HCT116 (cell line): ENCODE data around the gene PICALM. TPM values are rescaled to one million over a fixed set of nuclear protein-coding genes. Genes with fewer than 3 reads are reported as not detected.

Experiments used
- ATAC-seq: fragments of 200-7000 bp; cut with Tn5 transposase; 2 replicates; pipeline ENCODE4 v1.9.1; 2020; ENCODE audit warnings: mild to moderate bottlenecking, moderate library complexity
- BruUV-seq: library from RNA; stranded (reverse); fragments of 400-500 nt; replicated peaks from 2 replicates; lab custom pipeline; 2021; lab: Mats Ljungman, UMichigan
- CTCF ChIA-PET: fragments of 300-600 bp; sonication (Branson Sonifier 250); formaldehyde crosslinking; loops from one replicate; lab custom pipeline; 2021; ENCODE audit warnings: antibody characterized with exemption; lab: Charles Lee
- POLR2A ChIA-PET: fragments of 300-600, 350-600 bp; sonication (Branson Sonifier 250); formaldehyde crosslinking; loops from one replicate; lab custom pipeline; 2021; ENCODE audit warnings: antibody characterized with exemption; lab: Charles Lee
- RAD21 ChIA-PET, 2 experiments: fragments of 300-600 bp; sonication (Branson Sonifier 250); formaldehyde crosslinking; loops; one replicate each; lab custom pipeline; 2023; ENCODE audit warnings: low total read pairs in 2 of 2; ENCODE audit not compliant: uncharacterized antibody in 2 of 2, unreplicated experiment in 2 of 2, low non-redundant PET in 1 of 2; lab: Charles Lee
- DNase-seq: peaks from one replicate; pipeline ENCODE4 v3.0.0-alpha.2; 2010; ENCODE audit warnings: low read depth, low spot score
- H2AFZ ChIP-seq: fragments of 200-600 bp; shearing (Covaris generic), sonication (generic); 2 replicates; pipeline ENCODE4 v1.6.1; 2017; ENCODE audit warnings: low read depth, mixed run types, mixed read lengths, antibody characterized with exemption, low read length; ENCODE audit not compliant: poor library complexity, severe bottlenecking
- H3K27ac ChIP-seq: 2 replicates; pipeline ENCODE4 v1.5.1; 2012; ENCODE audit warnings: low read depth, low read length
- H3K27me3 ChIP-seq: fragments of 200-600 bp; sonication (generic); 2 replicates; pipeline ENCODE4 v1.6.1; 2016; ENCODE audit warnings: mixed run types, low read length, mixed read lengths; ENCODE audit not compliant: insufficient read depth
- H3K36me3 ChIP-seq, 2 experiments: fragments of 200-500 bp in 1 of 2; fragments of 200-600 bp in 1 of 2; sonication (Bioruptor generic) in 1 of 2; sonication (generic) in 1 of 2; 2 replicates each; pipeline versions ENCODE4 v1.5.1 to v1.6.1; 2014 to 2016; ENCODE audit warnings: low read length in 2 of 2, inconsistent platforms in 1 of 2, mixed read lengths in 1 of 2, mixed run types in 1 of 2; ENCODE audit not compliant: insufficient read depth in 2 of 2, control insufficient read depth in 1 of 2
- H3K4me1 ChIP-seq, 2 experiments: fragments of 200-600 bp in 1 of 2; sonication (generic) in 1 of 2; 2 replicates each; pipeline versions ENCODE4 v1.5.1 to v1.6.1; 2012 to 2017; ENCODE audit warnings: low read length in 2 of 2, inconsistent platforms in 1 of 2, mild to moderate bottlenecking in 1 of 2, mixed read lengths in 1 of 2, mixed run types in 1 of 2, moderate library complexity in 1 of 2; ENCODE audit not compliant: insufficient read depth in 2 of 2, control insufficient read depth in 1 of 2
- H3K4me2 ChIP-seq: fragments of 200-600 bp; sonication (generic); 2 replicates; pipeline ENCODE4 v1.6.1; 2017; ENCODE audit warnings: mixed run types, low read length, mixed read lengths
- H3K4me3 ChIP-seq, 2 experiments: fragments of 200-600 bp in 1 of 2; sonication (generic) in 1 of 2; replicated peaks in 1 of 2; 2 replicates each; pipeline ENCODE4 v1.5.1; 2011 to 2016; ENCODE audit warnings: low read length in 2 of 2, control low read depth in 1 of 2, low read depth in 1 of 2, mild to moderate bottlenecking in 1 of 2, mixed read lengths in 1 of 2, mixed run types in 1 of 2
- H3K79me2 ChIP-seq: fragments of 200-600 bp; sonication (generic); 2 replicates; pipeline ENCODE4 v1.6.1; 2017; ENCODE audit warnings: mild to moderate bottlenecking, mixed run types, low read length, moderate library complexity, mixed read lengths; ENCODE audit not compliant: insufficient read depth
- H3K9ac ChIP-seq: fragments of 200-600 bp; sonication (generic); 2 replicates; pipeline ENCODE4 v1.6.1; 2016; ENCODE audit warnings: low read length, mixed read lengths
- H3K9me2 ChIP-seq: fragments of 200-600 bp; sonication (generic), shearing (Covaris generic); 2 replicates; pipeline ENCODE4 v1.6.1; 2017; ENCODE audit warnings: mixed run types, mild to moderate bottlenecking, moderate library complexity; ENCODE audit not compliant: insufficient read depth
- H3K9me3 ChIP-seq, 2 experiments: fragments of 200-500 bp in 1 of 2; fragments of 200-600 bp in 1 of 2; sonication (Bioruptor generic) in 1 of 2; sonication (generic) in 1 of 2; 2 replicates each; pipeline ENCODE4 v1.6.1; 2014 to 2017; ENCODE audit warnings: low read length in 2 of 2, mixed read lengths in 2 of 2, inconsistent platforms in 1 of 2, low read depth in 1 of 2, mild to moderate bottlenecking in 1 of 2, mixed run types in 1 of 2, moderate library complexity in 1 of 2; ENCODE audit not compliant: control insufficient read depth in 1 of 2, insufficient read depth in 1 of 2
- H4K20me1 ChIP-seq: fragments of 200-600 bp; sonication (generic), shearing (Covaris generic); 2 replicates; pipeline ENCODE4 v1.6.1; 2017; ENCODE audit warnings: mixed run types, mild to moderate bottlenecking, moderate library complexity; ENCODE audit not compliant: insufficient read depth
- CBX3 ChIP-seq: IDR thresholded peaks from 2 replicates; pipeline ENCODE4 v1.6.1; 2012; ENCODE audit warnings: low read depth
- EGR1 ChIP-seq: IDR thresholded peaks from 2 replicates; pipeline ENCODE4 v1.6.1; 2012; ENCODE audit warnings: low read depth
- ELF1 ChIP-seq: IDR thresholded peaks from 2 replicates; pipeline ENCODE4 v1.6.1; 2012; ENCODE audit warnings: low read depth, borderline replicate concordance
- EZH2 ChIP-seq: fragments of 200-600 bp; sonication (generic); IDR thresholded peaks from 2 replicates; pipeline ENCODE4 v1.6.1; 2017; ENCODE audit warnings: antibody characterized with exemption, mixed run types
- FOSL1 ChIP-seq: IDR thresholded peaks from 2 replicates; pipeline ENCODE4 v1.6.1; 2012; ENCODE audit warnings: low read depth
- RAD21 ChIP-seq: IDR thresholded peaks from 2 replicates; pipeline ENCODE4 v1.6.1; 2012; ENCODE audit warnings: low read depth, mild to moderate bottlenecking
- SIN3A ChIP-seq: IDR thresholded peaks from 2 replicates; pipeline ENCODE4 v1.6.1; 2012; ENCODE audit warnings: low read depth
- SP1 ChIP-seq: IDR thresholded peaks from 2 replicates; pipeline ENCODE4 v1.6.1; 2012; ENCODE audit warnings: low read depth
- SRF ChIP-seq: IDR thresholded peaks from 2 replicates; pipeline ENCODE4 v1.6.1; 2012; ENCODE audit warnings: low read depth
- YY1 ChIP-seq: IDR thresholded peaks from 2 replicates; pipeline ENCODE4 v1.6.1; 2011; ENCODE audit warnings: low read length, low read depth, moderate library complexity, mild to moderate bottlenecking; ENCODE audit not compliant: insufficient replicate concordance; ENCODE audit errors: extremely low read depth
- ZFX ChIP-seq: fragments of 450-650 bp; IDR thresholded peaks from 2 replicates; pipeline ENCODE4 v1.6.1; 2017
- intact Hi-C: fragments of 100-400 bp; cut with micrococcal nuclease; formaldehyde crosslinking; loops from 2 replicates; pipeline ENCODE4 v1.10.0; 2022
- total RNA-seq: library from RNA; stranded (reverse); gene quantifications from one replicate; pipeline ENCODE4 v1.2.1, GENCODE V29; 2021; ENCODE audit not compliant: unreplicated experiment
- TF ChIP-seq, protein P1 (sequence below): IDR thresholded peaks from 2 replicates; pipeline ENCODE4 v1.6.1; 2012; ENCODE audit warnings: low read depth
- TF ChIP-seq, protein P2 (sequence below): IDR thresholded peaks from 2 replicates; pipeline ENCODE4 v1.6.1; 2011; ENCODE audit warnings: mild to moderate bottlenecking, low read length, moderate library complexity; ENCODE audit not compliant: insufficient replicate concordance; ENCODE audit errors: extremely low read depth
- TF ChIP-seq, protein P3 (sequence below): IDR thresholded peaks from 2 replicates; pipeline ENCODE4 v1.6.1; 2012

PICALM gene
- total RNA-seq, 1 experiment from 2014 or later: 90.6 TPM

DNA sequence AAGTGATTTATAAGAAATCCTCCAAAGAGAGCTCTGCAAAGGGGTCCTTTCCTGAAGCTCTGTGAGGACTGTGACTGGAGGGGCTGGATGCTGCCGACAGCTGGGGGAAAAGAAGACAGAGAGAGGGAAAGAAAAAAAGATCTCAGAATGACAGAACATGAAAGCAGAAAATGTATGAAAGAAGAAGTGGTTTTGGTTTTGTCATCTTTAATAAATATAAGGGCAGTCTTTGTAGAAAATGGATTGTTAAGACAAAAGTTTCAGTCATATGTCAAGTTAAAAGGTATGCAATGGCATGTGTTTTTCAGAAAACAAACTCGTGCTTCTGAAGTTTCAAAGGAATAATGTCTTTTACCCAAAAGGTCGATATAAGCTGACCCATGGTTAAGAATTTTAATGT, 108.2 kb downstream of the PICALM start:
- Histone ChIP-seq H3K9ac (no peak overlapping the region), H3K79me2 (peaks cover 4% of the 10 kb centered on the region; the same call in 1 of the 2 replicates), H4K20me1 (no peaks in the 10 kb centered on the region), H3K4me1 (peaks cover 0 to 1% of the 10 kb centered on the region in 2 experiments; a peak in 1 of 4 replicates), H2AFZ (no peak overlapping the region), H3K27ac (no peak overlapping the region), H3K36me3 (no peaks in the 10 kb centered on the region; a peak in 1 of 4 replicates), H3K9me3 (no peaks in the 10 kb centered on the region), H3K27me3 (no peaks in the 10 kb centered on the region), H3K9me2 (no peaks in the 10 kb centered on the region), H3K4me3 (no peak overlapping the region), H3K4me2 (no peak overlapping the region)
- no TSS peak for BruUV-seq
- ChIA-PET CTCF (no interaction called here), RAD21 (no interaction called here), POLR2A (interaction anchor here (0.7 kb wide), 1 partner anchor 12 kb away, joined by 3 read pairs; no protein-coding TSS in a partner anchor)
- ATAC-seq (no peak), DNase-seq (no peak)
- intact Hi-C loops: no loop called here
- TF ChIP-seq YY1 (no peak), SIN3A (no peak), CBX3 (no peak), ZFX (no peak), EZH2 (no peak), ELF1 (no peak), RAD21 (no peak), FOSL1 (no peak), SP1 (no peak), SRF (no peak), EGR1 (no peak)
- TF ChIP-seq, protein P1, sequence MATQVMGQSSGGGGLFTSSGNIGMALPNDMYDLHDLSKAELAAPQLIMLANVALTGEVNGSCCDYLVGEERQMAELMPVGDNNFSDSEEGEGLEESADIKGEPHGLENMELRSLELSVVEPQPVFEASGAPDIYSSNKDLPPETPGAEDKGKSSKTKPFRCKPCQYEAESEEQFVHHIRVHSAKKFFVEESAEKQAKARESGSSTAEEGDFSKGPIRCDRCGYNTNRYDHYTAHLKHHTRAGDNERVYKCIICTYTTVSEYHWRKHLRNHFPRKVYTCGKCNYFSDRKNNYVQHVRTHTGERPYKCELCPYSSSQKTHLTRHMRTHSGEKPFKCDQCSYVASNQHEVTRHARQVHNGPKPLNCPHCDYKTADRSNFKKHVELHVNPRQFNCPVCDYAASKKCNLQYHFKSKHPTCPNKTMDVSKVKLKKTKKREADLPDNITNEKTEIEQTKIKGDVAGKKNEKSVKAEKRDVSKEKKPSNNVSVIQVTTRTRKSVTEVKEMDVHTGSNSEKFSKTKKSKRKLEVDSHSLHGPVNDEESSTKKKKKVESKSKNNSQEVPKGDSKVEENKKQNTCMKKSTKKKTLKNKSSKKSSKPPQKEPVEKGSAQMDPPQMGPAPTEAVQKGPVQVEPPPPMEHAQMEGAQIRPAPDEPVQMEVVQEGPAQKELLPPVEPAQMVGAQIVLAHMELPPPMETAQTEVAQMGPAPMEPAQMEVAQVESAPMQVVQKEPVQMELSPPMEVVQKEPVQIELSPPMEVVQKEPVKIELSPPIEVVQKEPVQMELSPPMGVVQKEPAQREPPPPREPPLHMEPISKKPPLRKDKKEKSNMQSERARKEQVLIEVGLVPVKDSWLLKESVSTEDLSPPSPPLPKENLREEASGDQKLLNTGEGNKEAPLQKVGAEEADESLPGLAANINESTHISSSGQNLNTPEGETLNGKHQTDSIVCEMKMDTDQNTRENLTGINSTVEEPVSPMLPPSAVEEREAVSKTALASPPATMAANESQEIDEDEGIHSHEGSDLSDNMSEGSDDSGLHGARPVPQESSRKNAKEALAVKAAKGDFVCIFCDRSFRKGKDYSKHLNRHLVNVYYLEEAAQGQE: no peak
- TF ChIP-seq, protein P2, sequence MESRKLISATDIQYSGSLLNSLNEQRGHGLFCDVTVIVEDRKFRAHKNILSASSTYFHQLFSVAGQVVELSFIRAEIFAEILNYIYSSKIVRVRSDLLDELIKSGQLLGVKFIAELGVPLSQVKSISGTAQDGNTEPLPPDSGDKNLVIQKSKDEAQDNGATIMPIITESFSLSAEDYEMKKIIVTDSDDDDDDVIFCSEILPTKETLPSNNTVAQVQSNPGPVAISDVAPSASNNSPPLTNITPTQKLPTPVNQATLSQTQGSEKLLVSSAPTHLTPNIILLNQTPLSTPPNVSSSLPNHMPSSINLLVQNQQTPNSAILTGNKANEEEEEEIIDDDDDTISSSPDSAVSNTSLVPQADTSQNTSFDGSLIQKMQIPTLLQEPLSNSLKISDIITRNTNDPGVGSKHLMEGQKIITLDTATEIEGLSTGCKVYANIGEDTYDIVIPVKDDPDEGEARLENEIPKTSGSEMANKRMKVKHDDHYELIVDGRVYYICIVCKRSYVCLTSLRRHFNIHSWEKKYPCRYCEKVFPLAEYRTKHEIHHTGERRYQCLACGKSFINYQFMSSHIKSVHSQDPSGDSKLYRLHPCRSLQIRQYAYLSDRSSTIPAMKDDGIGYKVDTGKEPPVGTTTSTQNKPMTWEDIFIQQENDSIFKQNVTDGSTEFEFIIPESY: no peak
- TF ChIP-seq, protein P3, sequence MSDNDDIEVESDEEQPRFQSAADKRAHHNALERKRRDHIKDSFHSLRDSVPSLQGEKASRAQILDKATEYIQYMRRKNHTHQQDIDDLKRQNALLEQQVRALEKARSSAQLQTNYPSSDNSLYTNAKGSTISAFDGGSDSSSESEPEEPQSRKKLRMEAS: no peak
- TF ChIP-seq, all 23 proteins: peak for 0
